Measurements from ENCODE around the gene ANP32E.
"Not testable (repeated sequence)": the region's sequence is repeated elsewhere in the genome, so short reads cannot be mapped to it uniquely, and the experiment has no call there.

The ANP32E gene

GRCh38 chr1:150212070-150212469 lies 23.8 kb downstream of the ANP32E start:
- no peak for DNase-seq

- DNase-seq, result no peak
Measured at GRCh38 chr1:150210706-150211105, 25.2 kb downstream of the ANP32E start.

- no peak for DNase-seq
Measured at GRCh38 chr1:150210091-150210490, 25.8 kb downstream of the ANP32E start.

GRCh38 chr1:150208460-150208859 lies 27.5 kb downstream of the ANP32E start:
- not testable (repeated sequence) for DNase-seq

GRCh38 chr1:150207281-150207971 lies 28.5 kb downstream of the ANP32E start:
- no peak for DNase-seq

GRCh38 chr1:150196417-150196816 lies 39.5 kb downstream of the ANP32E start:
- no peak for DNase-seq

GRCh38 chr1:150194381-150195031 lies 41.4 kb downstream of the ANP32E start:
- no peak for DNase-seq

GRCh38 chr1:150192012-150192411 lies 43.9 kb downstream of the ANP32E start:
- no peak for DNase-seq

GRCh38 chr1:150187560-150187931 lies 48.4 kb downstream of the ANP32E start:
- DNase-seq, result no peak

- DNase-seq, result peak; percentile 80 to 87
Measured at GRCh38 chr1:150186789-150187559, 48.9 kb downstream of the ANP32E start.

GRCh38 chr1:150186438-150186788 lies 49.5 kb downstream of the ANP32E start:
- DNase-seq, result not testable (repeated sequence)

GRCh38 chr1:150185481-150185880 lies 50.4 kb downstream of the ANP32E start:
- DNase-seq, result no peak

GRCh38 chr1:150183061-150183460 lies 52.9 kb downstream of the ANP32E start:
- DNase-seq, result no peak

- DNase-seq, result no peak
Measured at GRCh38 chr1:150182247-150182646, 53.7 kb downstream of the ANP32E start.

- no peak for DNase-seq
Measured at GRCh38 chr1:150180474-150180873, 55.4 kb downstream of the ANP32E start.

- DNase-seq, result no peak
Measured at GRCh38 chr1:150179867-150180266, 56.0 kb downstream of the ANP32E start.

- DNase-seq, result peak; percentile 33 to 39
Measured at GRCh38 chr1:150178548-150178947, 57.4 kb downstream of the ANP32E start.

GRCh38 chr1:150176593-150176992 lies 59.3 kb downstream of the ANP32E start:
- DNase-seq, result no peak

- no peak for DNase-seq
Measured at GRCh38 chr1:150173141-150173585, 62.7 kb downstream of the ANP32E start.

GRCh38 chr1:150171801-150172200 lies 64.1 kb downstream of the ANP32E start:
- no peak for DNase-seq

- DNase-seq, result peak; percentile 14 to 36
Measured at GRCh38 chr1:150168960-150169601, 66.8 kb downstream of the ANP32E start.
